Heart left ventricle (tissue), 16 donors: ENCODE data around the gene AFF3. TPM values are rescaled to one million over a fixed set of nuclear protein-coding genes. Genes with fewer than 3 reads are reported as not detected.

Experiments
- ATAC-seq, 4 donors: fragments of 200-7000 bp; cut with Tn5 transposase; one replicate each; pipeline ENCODE4 v1.9.1; 2020 to 2022; ENCODE audit warnings: moderate library complexity in 4 of 4, mild to moderate bottlenecking in 3 of 4, moderate number of reproducible peaks in 1 of 4
- DNase-seq, 5 donors: peaks; one replicate each; pipeline ENCODE4 v3.0.0-alpha.2; 2020
- H3K27ac ChIP-seq, 12 donors: fragments of 200-600 bp; sonication (generic) in 4 of 12; one replicate each; pipeline versions ENCODE4 v1.5.0 to v1.8.0; 2016 to 2022; ENCODE audit warnings: mild to moderate bottlenecking in 2 of 12
- H3K27me3 ChIP-seq, 9 donors: fragments of 200-600 bp; sonication (generic) in 2 of 9; one replicate each; pipeline versions ENCODE4 v1.5.1 to v1.8.0; 2016 to 2022; ENCODE audit warnings: mild to moderate bottlenecking in 3 of 9
- H3K36me3 ChIP-seq, 9 donors: fragments of 200-600 bp; sonication (generic) in 2 of 9; one replicate each; pipeline versions ENCODE4 v1.5.0 to v1.8.0; 2018 to 2022; ENCODE audit warnings: mild to moderate bottlenecking in 2 of 9
- H3K4me1 ChIP-seq, 12 donors: fragments of 200-600 bp; sonication (generic) in 4 of 12; one replicate each; pipeline versions ENCODE4 v1.5.0 to v1.8.0; 2016 to 2022; ENCODE audit warnings: mild to moderate bottlenecking in 3 of 12
- H3K4me3 ChIP-seq, 12 donors: fragments of 200-600 bp; sonication (generic) in 4 of 12; one replicate each; pipeline versions ENCODE4 v1.5.0 to v1.8.0; 2017 to 2022; ENCODE audit warnings: mild to moderate bottlenecking in 9 of 12, moderate library complexity in 4 of 12
- H3K9me3 ChIP-seq, 12 donors: fragments of 200-600 bp; sonication (generic) in 4 of 12; one replicate each; pipeline versions ENCODE4 v1.5.0 to v1.8.0; 2016 to 2022; ENCODE audit warnings: mild to moderate bottlenecking in 1 of 12
- POLR2A ChIP-seq, 2 donors: fragments of 450-650 bp; IDR thresholded peaks; one replicate each; pipeline ENCODE4 v1.6.1; 2017; ENCODE audit warnings: antibody characterized with exemption in 2 of 2, mild to moderate bottlenecking in 2 of 2, moderate library complexity in 2 of 2
- WGBS, 4 donors: extraction: QIAGEN DNeasy Blood & Tissue Kit in 2 of 4; methylation state at CpG; one replicate each; pipeline versions ENCODE4 v1.1.5 to v1.1.7; 2013 to 2018; 5-methylcytosine and 5-hydroxymethylcytosine counted together
- intact Hi-C, 10 donors: fragments of 100-400 bp; cut with DNase I; formaldehyde crosslinking; loops; one replicate each; pipeline versions ENCODE4 v1.11.1 to v1.14.2; 2022
- polyA plus RNA-seq, 2 donors: library from polyadenylated mRNA; stranded (reverse); fragments of 200-250 nt; gene quantifications; one replicate each; pipeline ENCODE4 v1.2.3, GENCODE V29; 2013
- total RNA-seq, 9 donors: library from RNA; depleted of rRNA in 2 of 9; stranded (reverse); fragments of >200 nt in 2 of 9; fragmentation: NEBNext Ultra II Directional in 3 of 9; extraction: Animal tissue kit (Norgen Biotek cat#: 25700) in 3 of 9; gene quantifications; one replicate each; pipeline versions ENCODE4 v1.1.0 to v1.2.4, GENCODE V29; 2016 to 2023
- TF ChIP-seq, protein P1 (sequence below), 12 donors: fragments of 200-600 bp; sonication (generic) in 4 of 12; IDR thresholded peaks; one replicate each; pipeline versions ENCODE4 v1.5.0 to v1.8.0; 2018 to 2022; ENCODE audit warnings: antibody characterized with exemption in 12 of 12, mild to moderate bottlenecking in 5 of 12
- donor health status: ischemic (EF 13 %, LVEDD 7.1; RV severe dilation, severe dysfunction).
- donor health status: healthy with polysubstance abuse.
- donor health status: DM: no; HTN: yes; CAD: no.
- donor health status: DM: no; HTN: no; CAD: no.
- donor health status: ischemic (EF 25% LVEDD 6.9; RV normal size, moderate dysfunction).
- donor health status: ischemic (EF 25% LVEDD 5.7; RV mildly dilated, moderate dysfunction).
- donor health status: healthy.
- donor health status: DM: yes; HTN: yes; CAD: no.
- donor health status: ischemic (EF 35%, LVEDD 5.7; RV mildly dilated, moderate dysfunction).
- donor health status: nonischemic (EF 11% LVEDD 7.7; RV severe dilation, severe dysfunction).
- donor health status: DM: yes; HTN: yes; CAD: no.
- donor health status: PGD.
- donor health status: ischemic (EF 29% LVEDD 5.4; RV normal size, mild dysfunction).
- donor health status: nonischemic (EF 23%, LVEDD 6.1; RV moderate dilation, normal function).

The AFF3 gene
- total and polyA plus RNA-seq, 11 donors: 1.3 to 15.5 (median 4.7) TPM

GRCh38 chr2:99708231-99708630 lies 434.2 kb downstream of the AFF3 start:
- 54 to 60% (median 55%) methylated on average over 3 of the region's 3 CpGs for WGBS, 4 donors
- DNase-seq (peak in 4 of 5 donors; percentile 42 to 58 (median 56)), ATAC-seq (peak; percentile 32 to 73 (median 64))
- H3K36me3 ChIP-seq: no peaks in the 10 kb centered on the region
- peaks cover 0 to 4% (median 0%) of the 10 kb centered on the region in 12 donors for H3K9me3 ChIP-seq
- H3K27ac ChIP-seq: peak overlapping the region in 10 of 12 donors; percentile 18 to 80 (median 68)
- H3K27me3 ChIP-seq: no peaks in the 10 kb centered on the region
- no peak overlapping the region for H3K4me3 ChIP-seq
- intact Hi-C loops: loop anchor here in 2 of 10 donors (5.0 to 10.0 kb wide), 2 partner anchors 46 to 143 kb away; no protein-coding TSS in a partner anchor
- H3K4me1 ChIP-seq: peaks cover 0 to 71% (median 25%) of the 10 kb centered on the region in 12 donors
- no peak for TF ChIP-seq POLR2A (IDR thresholded peaks at IDR 0.05)
- TF ChIP-seq, protein P1, sequence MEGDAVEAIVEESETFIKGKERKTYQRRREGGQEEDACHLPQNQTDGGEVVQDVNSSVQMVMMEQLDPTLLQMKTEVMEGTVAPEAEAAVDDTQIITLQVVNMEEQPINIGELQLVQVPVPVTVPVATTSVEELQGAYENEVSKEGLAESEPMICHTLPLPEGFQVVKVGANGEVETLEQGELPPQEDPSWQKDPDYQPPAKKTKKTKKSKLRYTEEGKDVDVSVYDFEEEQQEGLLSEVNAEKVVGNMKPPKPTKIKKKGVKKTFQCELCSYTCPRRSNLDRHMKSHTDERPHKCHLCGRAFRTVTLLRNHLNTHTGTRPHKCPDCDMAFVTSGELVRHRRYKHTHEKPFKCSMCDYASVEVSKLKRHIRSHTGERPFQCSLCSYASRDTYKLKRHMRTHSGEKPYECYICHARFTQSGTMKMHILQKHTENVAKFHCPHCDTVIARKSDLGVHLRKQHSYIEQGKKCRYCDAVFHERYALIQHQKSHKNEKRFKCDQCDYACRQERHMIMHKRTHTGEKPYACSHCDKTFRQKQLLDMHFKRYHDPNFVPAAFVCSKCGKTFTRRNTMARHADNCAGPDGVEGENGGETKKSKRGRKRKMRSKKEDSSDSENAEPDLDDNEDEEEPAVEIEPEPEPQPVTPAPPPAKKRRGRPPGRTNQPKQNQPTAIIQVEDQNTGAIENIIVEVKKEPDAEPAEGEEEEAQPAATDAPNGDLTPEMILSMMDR (IDR thresholded peaks at IDR 0.05): no peak

DNA sequence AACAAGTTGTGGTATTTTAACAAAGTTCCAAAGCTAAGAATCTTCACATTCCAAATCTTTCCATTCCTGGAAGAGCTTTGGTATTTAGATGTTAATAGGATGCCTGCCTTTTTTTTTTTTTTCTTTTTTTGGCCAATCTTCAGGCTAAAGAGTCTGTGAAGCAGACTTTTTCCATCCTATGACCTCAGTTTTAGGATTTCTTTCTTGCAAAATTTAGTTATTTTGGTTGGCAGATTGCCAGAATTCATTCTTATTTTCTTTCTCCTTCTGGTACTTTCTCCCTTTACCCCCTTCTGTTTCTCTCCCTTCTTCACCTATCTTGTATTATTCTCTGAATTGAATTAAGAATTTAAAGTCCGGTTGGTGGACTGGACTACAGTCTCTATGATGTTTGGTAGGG lies 434.8 kb downstream of the AFF3 start:
- WGBS, 4 donors: 62 to 82% (median 74%) methylated on average over 1 of the region's 1 CpG
- Histone ChIP-seq H3K27me3 (no peaks in the 10 kb centered on the region), H3K4me3 (peak overlapping the region in 6 of 12 donors; percentile 16 to 39 (median 31)), H3K4me1 (peaks cover 0 to 71% (median 25%) of the 10 kb centered on the region in 12 donors), H3K27ac (peak overlapping the region in 10 of 12 donors; percentile 18 to 80 (median 68)), H3K36me3 (no peaks in the 10 kb centered on the region), H3K9me3 (peaks cover 0 to under 1% (median 0%) of the 10 kb centered on the region in 12 donors)
- TF ChIP-seq POLR2A (IDR thresholded peaks at IDR 0.05): no peak
- intact Hi-C loops: loop anchor here in 2 of 10 donors (5.0 to 10.0 kb wide), 2 partner anchors 45 to 143 kb away; no protein-coding TSS in a partner anchor
- ATAC-seq (peak in 3 of 4 donors; percentile 29 to 71 (median 43)), DNase-seq (no peak)

GRCh38 chr2:99706735-99707134 lies 435.7 kb downstream of the AFF3 start:
- peaks cover 0 to 68% (median 25%) of the 10 kb centered on the region in 12 donors for H3K4me1 ChIP-seq
- peak overlapping the region in 7 of 12 donors; percentile 15 to 39 (median 30) for H3K4me3 ChIP-seq
- peak; percentile 35 to 72 (median 47) for ATAC-seq

DNA sequence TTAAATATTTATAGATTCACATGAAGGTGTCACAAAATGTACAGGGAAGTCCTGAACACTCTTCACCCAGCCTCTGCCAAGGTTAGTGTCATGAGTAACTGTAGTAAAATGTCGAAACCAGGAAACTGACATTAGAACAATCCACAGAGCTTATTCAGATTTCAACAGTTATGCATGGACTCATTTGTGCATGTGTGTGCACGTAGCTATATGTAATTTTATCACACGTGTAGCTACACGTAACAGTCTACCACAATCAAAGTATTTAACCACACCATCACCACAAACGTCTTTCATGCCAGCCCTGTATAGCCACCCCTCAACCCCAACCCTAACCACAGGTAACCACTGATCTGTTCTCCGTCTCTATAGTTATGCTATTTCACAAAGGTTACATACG lies 440.9 kb downstream of the AFF3 start:
- Histone ChIP-seq H3K27me3 (no peaks in the 10 kb centered on the region), H3K4me1 (peaks cover 0 to 37% (median 12%) of the 10 kb centered on the region in 12 donors), H3K27ac (no peak overlapping the region), H3K9me3 (no peaks in the 10 kb centered on the region), H3K4me3 (no peak overlapping the region), H3K36me3 (no peaks in the 10 kb centered on the region)
- DNase-seq: no peak
- 76 to 93% (median 88%) methylated on average over 7 of the region's 7 CpGs for WGBS, 4 donors
- TF ChIP-seq POLR2A (IDR thresholded peaks at IDR 0.05): no peak
- TF ChIP-seq, protein P1 (IDR thresholded peaks at IDR 0.05): no peak
- ATAC-seq: no peak
- intact Hi-C loops: loop anchor here in 1 of 10 donors (10.0 kb wide), 1 partner anchor 137 kb away; no protein-coding TSS in a partner anchor

More at GRCh38 chr2:99706735-99707134, 435.7 kb downstream of the AFF3 start:
- no peak for DNase-seq
- no peaks in the 10 kb centered on the region for H3K9me3 ChIP-seq
- TF ChIP-seq POLR2A (IDR thresholded peaks at IDR 0.05): no peak
- TF ChIP-seq, protein P1 (IDR thresholded peaks at IDR 0.05): no peak
- intact Hi-C loops: loop anchor here in 2 of 10 donors (5.0 to 10.0 kb wide), 2 partner anchors 44 to 142 kb away; no protein-coding TSS in a partner anchor
- H3K27me3 ChIP-seq: no peaks in the 10 kb centered on the region
- 27 to 46% (median 34%) methylated on average over 4 of the region's 4 CpGs for WGBS, 4 donors
- H3K36me3 ChIP-seq: no peaks in the 10 kb centered on the region
- peak overlapping the region in 11 of 12 donors; percentile 14 to 80 (median 67) for H3K27ac ChIP-seq
